ENCODE results near the gene CC2D2A.

Gene CC2D2A
- total RNA-seq = 0 reads per million in 2 experiments

DNA sequence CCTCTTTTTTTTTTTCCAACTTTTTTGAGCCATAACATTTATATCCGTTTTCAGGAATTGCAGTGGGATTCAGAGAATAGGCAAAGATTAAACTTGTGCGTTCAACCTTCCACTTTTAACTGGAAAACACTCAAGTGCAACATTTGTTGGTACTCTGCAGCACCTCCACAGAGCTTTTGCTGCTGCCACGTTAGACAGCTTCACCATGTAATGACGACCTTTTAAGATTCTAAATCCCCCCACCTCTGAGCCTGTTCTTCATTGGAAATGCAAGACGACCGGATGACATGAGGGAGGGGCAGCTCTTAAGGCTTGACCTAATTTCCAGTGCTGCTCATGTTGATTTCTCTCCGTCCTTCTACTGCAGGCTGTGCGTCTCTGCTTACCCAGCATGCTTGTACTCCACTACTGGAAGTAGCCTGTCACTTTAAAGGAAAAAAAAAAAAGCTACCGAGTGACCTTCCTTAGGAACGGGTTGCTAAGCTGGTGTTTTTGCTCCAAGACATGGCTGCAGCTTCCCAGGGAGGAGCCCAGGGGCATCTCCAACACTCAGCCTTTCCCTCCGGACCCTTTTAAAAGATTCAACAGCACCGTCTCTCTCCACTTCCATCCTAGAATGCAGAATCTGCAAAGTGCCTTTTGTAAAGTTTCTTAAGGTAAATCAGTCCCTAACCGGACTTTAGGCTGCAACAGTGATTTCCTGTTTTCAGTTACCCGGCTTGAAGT, at the start of gene CC2D2A:
Gene CC2D2A (plus strand): TSS at position 481 of the 726 bp plus-strand sequence. CDS start 6,051 bp downstream, outside the sequence.
- no peak for DNase-seq (ENCODE audit: low read depth)

DNA sequence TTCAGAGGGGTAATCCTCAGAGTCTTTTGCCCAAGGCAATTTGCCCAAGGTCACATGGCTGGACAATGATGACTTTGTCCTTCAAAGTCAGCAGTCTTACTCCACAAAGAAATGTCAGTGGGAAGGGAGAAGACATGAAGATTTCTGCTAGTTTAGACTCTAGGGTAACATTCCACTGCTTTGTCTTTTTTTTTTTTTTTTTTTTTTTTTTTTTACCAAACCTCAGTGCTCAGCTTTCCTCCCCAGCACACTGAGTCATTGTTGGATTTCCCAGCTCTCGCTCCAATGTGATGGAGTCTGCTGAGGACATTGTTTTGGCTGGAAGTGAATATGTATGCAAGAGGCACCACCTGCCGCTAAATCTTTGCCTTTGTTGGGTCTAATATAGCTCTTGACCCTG, 49.0 kb upstream of the CC2D2A start:
- no peak for DNase-seq (ENCODE audit: low read depth)

DNA sequence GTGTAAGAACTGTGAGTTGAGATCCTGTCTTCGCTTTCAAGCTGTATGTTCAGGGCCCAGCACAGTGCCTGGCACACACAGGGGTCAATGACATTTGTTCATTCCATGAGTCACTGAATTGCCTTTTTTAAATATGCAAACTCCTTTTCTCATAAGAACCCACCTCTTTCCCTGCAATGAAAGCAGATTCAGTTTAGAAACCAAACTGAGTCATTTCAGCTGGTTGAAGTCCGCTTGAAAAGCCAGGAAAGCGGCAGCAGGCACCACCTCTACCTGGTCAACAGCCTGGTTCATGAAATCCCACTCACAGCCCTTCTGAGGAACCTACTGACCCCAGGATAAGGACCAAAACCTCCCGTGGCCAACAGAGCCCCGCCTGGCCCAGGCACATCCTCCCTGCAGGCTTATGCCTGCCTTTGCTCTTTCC, 46.4 kb upstream of the CC2D2A start:
- no peak for DNase-seq (ENCODE audit: low read depth)

DNA sequence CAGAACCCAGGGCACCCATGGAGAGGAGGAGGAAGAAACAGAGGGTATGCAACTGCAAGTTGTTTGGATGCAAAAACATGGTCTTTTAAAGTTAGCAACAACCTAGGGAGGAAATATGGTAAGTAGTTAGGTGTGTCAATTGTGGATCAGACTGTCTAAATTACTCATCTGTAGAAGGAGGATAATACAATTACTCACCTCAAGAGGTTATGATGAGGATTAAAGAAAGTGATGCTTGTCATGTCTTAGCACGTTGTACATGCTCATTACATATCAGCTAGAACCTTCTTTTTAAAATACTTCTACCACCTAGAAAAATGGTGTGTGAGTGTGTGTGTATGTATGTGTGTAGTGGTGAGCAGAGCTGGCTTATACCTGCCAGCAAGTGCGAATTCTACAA, 44.2 kb upstream of the CC2D2A start:
- DNase-seq (ENCODE audit: low read depth) = no peak

DNA sequence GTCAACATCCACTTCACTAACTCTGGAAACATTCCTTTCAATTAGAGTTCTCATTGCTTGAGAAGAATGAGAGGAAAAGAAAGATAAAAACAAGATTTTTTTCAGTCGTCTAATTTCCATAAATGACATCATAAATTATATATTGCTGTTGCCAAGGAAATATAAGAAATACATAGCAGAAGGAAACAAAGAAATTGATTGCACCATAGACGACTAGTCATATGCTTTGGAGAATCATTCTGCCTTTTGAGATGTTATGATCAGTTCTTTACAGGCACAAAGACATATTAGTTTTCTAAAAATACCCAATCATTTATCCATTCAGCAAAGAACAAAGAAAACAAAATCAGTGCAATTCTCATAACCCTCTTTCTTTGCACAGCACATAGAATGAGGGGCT, 42.5 kb upstream of the CC2D2A start:
- no peak for DNase-seq (ENCODE audit: low read depth)

DNA sequence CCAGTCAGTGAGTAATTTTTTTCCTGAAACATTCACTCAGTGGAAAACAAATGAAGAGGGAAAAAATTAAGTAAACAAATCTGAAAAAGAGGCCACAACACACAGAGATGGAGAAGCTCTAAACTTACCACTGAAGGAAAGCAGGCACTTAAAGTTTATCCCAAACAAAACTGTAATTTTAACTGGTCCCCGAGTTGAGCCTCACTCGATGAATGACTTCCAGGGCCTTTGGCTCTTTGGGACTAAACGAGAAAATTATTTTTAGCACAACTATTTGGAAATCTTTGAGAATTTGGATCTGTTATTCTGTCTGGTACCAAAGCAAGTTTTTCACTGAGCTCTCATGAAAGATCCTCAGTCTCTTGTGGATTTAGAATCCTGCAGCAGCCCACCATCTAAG, 42.0 kb upstream of the CC2D2A start, which contains the start of gene C1QTNF7:
Gene C1QTNF7 (plus strand): TSS at position 333 of the 400 bp plus-strand sequence. CDS start 7,711 bp downstream, outside the sequence.
- DNase-seq (ENCODE audit: low read depth) = no peak

DNA sequence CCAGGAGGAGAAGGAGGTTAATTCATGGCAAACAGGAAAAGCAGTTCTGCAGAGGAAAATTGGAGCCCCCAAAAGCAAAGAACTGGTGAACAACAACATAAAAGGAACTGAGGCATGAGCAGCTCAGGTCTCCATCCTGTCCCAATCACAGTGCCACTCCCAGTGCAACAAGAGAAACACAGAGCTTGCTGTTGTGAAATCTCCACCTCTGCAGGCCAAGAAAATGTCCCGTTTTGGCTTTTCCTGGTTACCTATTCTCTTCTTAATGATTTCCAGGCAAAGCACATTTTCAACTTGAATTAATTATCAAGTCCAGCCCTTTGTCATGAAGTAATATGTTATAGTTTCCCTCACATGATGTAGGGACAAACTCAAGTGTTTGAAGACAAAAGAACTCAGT, 41.1 kb upstream of the CC2D2A start:
- no peak for DNase-seq (ENCODE audit: low read depth)

DNA sequence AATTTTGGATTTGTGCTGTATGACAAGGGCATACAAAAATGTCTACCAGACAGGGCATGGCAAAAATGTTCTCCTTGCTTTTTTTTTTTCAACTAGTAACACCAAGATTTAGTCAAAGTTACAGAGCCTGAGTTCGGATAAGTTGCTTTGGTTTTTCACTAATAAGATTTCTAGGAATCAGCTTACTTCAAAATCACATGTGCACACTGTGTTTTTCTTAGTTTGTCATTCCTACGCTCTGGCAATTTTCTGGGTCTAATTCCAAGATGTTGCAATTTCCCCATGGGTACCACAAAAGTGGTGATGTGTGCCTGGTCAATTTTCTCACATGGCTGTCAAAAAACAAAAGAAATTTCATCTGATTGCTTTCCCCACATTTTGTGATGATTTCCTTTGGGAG, 35.6 kb upstream of the CC2D2A start:
- no peak for DNase-seq (ENCODE audit: low read depth)

DNA sequence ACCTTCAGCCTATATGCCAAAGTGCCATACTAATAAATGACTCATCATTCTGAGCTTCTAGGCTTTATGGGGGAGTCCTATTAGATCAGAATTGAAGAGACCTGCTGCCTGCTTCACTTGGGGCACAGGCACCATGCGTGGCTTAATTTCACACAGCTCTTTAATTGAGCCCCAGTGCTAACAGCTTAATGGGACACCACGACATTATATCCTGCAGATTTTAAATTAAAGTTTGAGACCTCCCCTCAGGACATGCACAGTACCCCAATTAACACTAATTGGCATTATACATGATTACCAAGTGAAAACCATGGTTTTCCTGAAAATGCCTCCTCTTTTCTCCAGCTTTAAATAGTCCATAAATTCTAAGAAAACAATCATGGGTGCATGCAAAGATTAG, 35.0 kb upstream of the CC2D2A start:
- DNase-seq (ENCODE audit: low read depth) = no peak

DNA sequence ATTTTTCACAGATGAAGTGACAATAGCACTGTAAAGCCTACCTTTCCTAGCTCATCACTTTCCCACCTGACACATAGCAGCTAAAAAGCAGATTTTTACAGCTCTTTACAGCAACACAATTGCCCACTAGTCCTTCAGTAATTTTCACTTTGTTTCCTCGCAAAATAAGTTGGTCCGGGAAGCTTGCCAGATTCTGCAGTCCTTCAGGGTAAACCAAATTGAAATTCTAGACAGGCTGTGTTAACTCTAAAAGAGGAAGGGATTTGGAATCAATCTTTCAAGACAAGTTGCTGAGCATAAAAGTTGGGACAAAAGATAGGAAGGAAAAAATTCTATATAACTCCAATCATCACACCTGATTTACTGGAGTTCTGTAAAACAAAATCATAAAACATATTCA, 33.2 kb upstream of the CC2D2A start:
- no peak for DNase-seq (ENCODE audit: low read depth)

DNA sequence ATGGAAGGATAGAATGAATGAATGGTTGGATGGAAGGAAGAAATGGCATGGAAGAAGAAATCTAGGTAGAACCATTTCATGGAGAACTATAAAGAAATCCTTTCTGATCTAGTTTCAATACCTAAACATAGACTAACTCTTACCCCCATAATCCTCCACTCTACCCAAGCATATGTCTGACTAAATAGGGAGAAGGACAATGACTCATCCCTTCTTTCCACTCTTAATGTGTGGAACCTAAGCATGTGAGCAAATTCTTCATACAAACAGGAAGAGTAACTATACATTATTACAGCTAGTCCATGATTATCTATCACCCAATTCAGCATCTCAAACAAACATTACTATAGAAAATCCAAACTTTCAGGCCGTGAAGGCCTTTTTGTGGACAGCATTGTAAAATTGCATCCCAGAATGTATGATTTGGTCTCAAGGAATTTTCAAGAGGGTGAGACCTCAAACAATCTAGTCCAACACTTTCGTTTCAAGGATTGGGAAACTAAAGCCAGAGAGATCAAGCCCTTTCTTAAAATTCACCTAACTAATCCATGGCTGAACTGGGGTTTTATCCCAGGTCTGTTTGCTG, 30.6 kb upstream of the CC2D2A start:
- DNase-seq (ENCODE audit: low read depth) = no peak

DNA sequence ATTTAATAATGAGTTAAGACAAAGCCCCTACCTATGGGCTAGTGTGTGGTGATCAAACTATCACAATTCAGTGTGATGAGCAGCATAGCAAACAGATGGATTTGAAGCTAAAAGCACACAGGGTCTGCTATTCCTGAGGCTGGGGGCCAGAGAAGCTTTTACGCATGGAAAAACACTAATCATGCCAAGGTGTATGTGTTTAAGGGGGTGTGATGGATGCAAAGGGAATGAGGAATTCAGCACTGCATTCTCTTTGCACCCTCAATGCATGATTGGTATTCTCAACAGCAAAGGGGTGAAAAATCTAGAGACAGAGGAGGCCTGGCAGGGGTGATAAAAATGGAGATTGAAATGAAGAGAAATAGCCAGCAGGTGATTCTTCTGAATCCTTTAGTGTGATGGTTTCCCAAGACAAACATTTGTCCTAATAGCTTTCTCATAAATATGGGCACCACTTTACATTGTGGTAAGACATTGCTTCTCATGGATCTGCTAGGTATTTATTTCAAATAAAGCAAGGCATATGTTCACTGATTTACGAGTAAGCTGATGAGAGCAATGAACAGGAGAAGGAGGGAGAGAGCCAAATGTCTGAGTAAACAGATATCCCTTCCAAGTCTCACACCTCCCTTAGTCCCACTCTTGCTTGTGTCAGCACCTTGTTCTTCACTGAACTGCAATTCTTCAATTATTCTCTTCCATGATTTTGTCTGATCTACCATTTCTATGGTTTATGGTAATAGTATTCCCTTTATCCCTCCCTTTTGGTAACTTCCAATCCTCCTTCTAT, 26.1 kb upstream of the CC2D2A start:
- DNase-seq (ENCODE audit: low read depth) = no peak

DNA sequence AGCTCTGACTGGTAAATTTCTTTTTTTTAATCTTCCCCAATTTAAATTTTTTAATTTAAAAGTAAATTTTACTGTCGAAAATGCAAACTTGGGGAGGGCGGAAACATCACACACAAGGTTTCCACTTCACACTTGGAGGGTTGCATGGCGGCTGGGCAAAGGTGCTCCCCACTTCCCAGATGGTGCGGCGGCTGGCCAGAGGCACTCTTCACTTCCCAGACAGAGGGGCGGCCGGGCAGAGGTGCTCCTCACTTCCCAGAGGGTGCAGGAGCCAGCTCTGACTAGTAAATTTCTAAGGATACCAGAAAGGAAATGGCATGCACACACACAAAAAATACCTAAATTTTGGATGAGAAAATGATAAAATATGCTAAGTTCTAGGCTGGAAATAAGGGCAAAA, 25.4 kb upstream of the CC2D2A start:
- DNase-seq (ENCODE audit: low read depth) = no peak

DNA sequence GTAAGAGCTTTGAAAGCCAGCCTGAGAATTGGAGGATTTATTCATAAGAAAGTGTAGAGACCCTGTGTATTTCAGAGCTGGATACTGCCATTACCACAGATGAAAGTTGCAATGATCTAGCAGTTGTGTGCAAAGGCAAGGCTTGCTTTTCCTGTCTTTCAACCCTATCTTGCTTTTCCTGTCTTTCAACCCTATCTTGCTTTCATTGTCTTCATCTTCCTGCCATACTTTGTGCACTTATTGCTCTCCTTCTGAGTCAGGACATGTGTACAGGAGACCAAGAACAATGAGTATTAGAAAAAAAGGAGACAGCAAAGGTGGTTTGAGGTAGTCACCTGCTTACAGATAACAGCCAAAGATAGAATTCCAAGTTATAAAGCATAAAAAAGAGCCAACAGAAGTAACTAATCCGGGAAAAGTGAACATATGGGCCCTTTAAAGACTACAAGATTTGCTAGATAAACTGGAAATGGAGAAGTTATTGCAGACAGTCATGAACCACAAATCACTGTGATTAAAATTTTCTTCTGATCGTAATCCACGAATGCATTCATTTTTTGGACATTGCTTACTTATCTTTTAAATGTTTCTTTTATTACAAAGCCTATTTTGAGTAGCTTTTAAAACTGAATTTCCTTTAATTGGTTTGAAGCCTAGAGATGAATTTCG, 24.7 kb upstream of the CC2D2A start:
- DNase-seq (ENCODE audit: low read depth) = no peak

DNA sequence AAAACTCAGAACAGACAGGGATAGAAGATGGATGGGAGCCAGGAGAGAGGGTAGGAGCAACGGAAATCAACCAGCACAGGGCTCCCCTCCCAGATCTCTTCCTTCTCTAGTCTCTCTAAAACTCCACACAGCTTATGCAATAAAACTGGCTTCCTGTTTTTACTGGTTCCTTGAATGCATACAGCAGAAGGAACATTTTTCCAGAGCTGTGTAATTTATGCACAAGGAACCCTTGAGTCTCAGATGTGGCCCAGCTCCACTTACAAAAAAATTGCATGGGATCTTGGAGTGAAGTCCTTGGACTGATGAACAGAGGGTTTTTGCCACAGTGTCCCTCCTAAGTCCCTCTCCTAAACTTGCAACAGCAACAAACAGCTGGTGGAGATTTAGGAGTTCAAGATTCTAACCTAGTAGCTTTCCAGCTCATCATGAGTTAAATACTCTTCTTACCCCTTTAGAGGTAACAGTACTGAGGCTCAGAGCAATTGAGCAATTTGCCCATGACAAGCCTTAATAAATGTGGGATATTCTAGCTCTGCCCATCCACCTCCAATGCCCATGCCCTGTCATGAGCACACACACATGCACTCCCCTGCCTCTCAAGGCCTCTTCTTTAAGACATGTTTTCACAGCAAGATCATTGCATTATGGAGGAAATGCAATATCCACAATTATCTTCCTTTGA, 18.4 kb upstream of the CC2D2A start:
- no peak for DNase-seq (ENCODE audit: low read depth)

DNA sequence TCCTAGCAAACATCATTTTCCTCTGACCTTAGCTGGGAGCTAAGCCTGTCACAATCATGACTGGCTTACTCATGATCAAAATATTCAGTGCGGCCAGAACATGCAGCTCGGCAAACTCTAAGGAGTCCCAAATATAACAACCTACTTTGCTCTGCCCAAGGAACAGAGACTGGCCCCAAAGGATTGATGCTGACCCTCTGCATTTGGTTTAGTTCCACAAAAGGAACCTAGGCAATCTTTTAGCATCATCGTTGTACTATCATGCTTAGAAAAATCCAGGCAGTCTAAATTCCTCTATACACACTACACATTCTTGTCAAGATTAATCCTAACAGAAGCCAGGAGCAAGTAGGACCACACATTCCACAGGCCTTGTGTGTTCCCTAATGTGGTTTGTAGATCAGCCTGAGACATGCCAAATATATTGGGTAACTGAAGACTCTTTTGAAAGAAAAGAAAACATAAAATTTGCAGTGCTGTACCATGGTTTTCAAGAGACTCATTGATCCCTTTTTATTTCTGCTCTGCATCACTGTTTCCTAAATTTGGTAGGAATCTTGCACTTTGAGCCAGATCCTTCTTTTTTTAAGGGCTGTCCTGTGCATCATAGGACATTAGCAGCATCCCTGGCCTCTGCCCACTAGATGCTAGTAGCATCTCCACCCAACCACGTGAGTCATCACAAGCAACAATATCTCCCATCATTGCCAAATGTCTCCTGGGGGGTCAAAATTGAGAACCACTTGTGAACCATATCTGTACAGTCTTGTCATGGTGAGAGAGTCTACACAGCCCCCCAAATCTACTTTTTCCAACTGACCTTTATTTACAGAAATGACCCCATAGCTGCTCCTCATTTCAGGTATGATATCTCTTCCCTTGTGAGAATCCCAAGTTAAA, 17.6 kb upstream of the CC2D2A start:
- DNase-seq (ENCODE audit: low read depth) = no peak

DNA sequence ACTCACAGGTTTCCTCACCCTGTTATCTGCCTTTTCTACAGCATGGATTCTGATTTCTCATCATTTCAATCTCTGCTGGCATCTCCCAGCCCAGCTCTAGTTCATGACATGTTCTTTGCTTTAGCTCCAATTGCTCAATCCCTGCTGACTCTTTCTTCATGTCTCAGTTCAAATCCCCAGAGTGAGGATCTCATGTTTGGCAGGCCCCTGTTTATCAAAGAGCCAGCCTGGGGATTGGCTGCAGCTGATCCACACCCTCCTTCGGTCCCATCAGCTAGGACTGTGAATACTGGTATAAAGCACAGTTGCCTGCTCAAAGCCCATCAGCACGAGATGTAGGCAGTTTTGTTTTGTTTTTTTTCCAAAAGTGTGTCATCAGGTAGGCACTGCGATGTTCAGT, 14.4 kb upstream of the CC2D2A start:
- no peak for DNase-seq (ENCODE audit: low read depth)

DNA sequence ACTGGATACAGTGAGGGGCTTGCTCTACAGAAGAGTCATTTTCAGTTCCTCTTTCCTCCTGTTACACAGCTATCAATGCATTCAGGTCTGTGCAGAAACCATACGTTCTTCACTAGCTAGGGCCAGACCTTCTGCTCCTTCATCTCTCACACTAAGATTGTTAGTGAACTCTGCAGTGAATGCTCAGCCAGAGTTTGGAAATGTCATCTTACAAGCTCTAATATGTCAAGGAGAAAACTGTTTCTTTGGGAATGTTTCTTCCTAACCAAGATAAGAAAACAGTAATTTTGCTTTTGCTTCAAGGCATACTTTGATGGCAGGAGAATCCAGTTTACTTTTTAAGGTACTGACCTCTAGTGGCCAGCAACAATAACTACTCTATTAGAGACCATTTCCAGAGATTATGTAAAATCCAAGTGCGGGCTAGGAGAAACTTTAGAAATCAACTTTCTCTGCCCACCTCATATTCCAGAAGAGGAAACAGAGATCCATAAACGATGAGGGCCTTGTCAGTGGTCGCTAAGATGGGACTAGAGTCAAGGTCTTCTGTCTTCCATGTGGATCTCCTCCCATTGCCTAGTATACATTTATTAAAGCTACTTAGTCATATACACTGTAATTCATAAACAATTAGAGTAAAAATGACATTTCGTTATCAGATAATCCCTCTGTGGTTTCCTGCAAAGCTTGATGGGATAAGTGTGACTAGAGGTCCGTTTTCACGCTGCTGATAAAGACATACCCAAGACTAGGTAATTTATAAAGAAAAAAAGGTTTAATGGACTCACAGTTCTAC, 12.1 kb upstream of the CC2D2A start:
- no peak for DNase-seq (ENCODE audit: low read depth)

DNA sequence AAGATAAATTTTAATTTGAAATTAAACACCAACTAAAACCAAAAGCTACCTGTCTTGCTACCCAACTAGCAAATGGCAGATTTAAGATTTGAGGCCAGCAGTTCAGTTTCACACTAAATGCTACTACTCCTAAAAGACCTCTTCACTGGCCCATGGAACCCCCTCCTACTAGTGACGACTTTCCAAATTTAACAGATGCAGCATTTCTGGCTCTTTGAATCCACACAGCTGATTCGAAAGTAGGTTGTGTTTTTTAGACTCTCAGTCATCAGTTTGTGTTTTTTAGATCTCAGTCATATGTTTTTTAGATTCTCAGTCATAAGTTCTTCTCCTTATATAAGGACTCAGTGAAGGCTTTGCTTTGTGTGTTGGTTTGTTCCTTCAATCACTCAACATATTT, 11.1 kb upstream of the CC2D2A start:
- DNase-seq (ENCODE audit: low read depth) = no peak

DNA sequence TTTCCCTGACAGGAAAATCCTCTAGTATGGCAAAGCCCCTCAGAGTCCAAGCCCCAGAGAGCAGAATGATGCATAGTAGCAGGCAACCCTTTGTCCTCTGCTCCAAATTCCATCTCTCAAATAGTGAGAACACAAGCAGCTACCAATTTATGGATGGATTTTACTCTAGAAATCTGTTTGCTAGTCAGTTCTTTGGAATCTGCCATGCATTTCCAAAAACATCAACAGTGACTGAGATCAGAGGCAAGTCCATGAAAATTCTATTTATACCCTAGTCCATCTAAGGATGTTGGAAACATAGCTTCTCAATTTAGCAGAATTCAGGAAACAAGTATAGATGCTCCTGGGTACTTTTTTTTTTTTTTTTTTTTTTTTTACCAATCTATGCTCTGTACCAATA, 10.0 kb upstream of the CC2D2A start:
- DNase-seq (ENCODE audit: low read depth) = no peak
